H9 (cell line): ENCODE measurements around the gene BAHD1. TPM values are rescaled to one million over a fixed set of nuclear protein-coding genes. Genes with fewer than 3 reads are reported as not detected.

Experiments
- DNase-seq: peaks from one replicate; pipeline ENCODE4 v3.0.0-alpha.2; 2017
- H2AFZ ChIP-seq: one replicate; pipeline ENCODE4 v1.6.1; 2013; ENCODE audit warnings: mild to moderate bottlenecking, low read length, control low read depth, moderate library complexity
- H2AK5ac ChIP-seq: 2 replicates; pipeline ENCODE4 v1.6.1; 2013; ENCODE audit warnings: low read length, control low read depth, mixed read lengths; ENCODE audit not compliant: insufficient read length
- H2BK120ac ChIP-seq: one replicate; pipeline ENCODE4 v1.6.1; 2013; ENCODE audit warnings: low read depth, mild to moderate bottlenecking, low read length, control low read depth, inconsistent platforms; ENCODE audit not compliant: poor library complexity, severe bottlenecking
- H2BK12ac ChIP-seq: 2 replicates; pipeline ENCODE4 v1.6.1; 2013; ENCODE audit warnings: low read length, control low read depth, mixed read lengths, low read depth; ENCODE audit not compliant: insufficient read length
- H2BK15ac ChIP-seq: 2 replicates; pipeline ENCODE4 v1.6.1; 2013; ENCODE audit warnings: low read depth, low read length, control low read depth
- H2BK20ac ChIP-seq: one replicate; pipeline ENCODE4 v1.6.1; 2013; ENCODE audit warnings: low read depth, mild to moderate bottlenecking, low read length, control low read depth, inconsistent platforms; ENCODE audit not compliant: poor library complexity, severe bottlenecking
- H2BK5ac ChIP-seq: 2 replicates; pipeline ENCODE4 v1.6.1; 2013; ENCODE audit warnings: low read length, control low read depth, mixed read lengths; ENCODE audit not compliant: insufficient read length
- H3K14ac ChIP-seq: 2 replicates; pipeline ENCODE4 v1.6.1; 2013; ENCODE audit warnings: low read length, control low read depth; ENCODE audit not compliant: insufficient read depth
- H3K18ac ChIP-seq: 2 replicates; pipeline ENCODE4 v1.6.1; 2013; ENCODE audit warnings: low read depth, mild to moderate bottlenecking, mixed read lengths, low read length, control low read depth; ENCODE audit not compliant: insufficient read length
- H3K23ac ChIP-seq: 2 replicates; pipeline ENCODE4 v1.6.1; 2013; ENCODE audit warnings: low read length, control low read depth, mixed read lengths, low read depth; ENCODE audit not compliant: insufficient read length
- H3K23me2 ChIP-seq: 2 replicates; pipeline ENCODE4 v1.6.1; 2013; ENCODE audit warnings: low read depth, mild to moderate bottlenecking, mixed read lengths, low read length, control low read depth; ENCODE audit not compliant: insufficient read length, poor library complexity, severe bottlenecking
- H3K27ac ChIP-seq: 2 replicates; pipeline ENCODE4 v1.5.1; 2013; ENCODE audit warnings: low read length, control low read depth, mixed read lengths, low read depth; ENCODE audit not compliant: insufficient read length
- H3K27me3 ChIP-seq: 2 replicates; pipeline ENCODE4 v1.6.1; 2013; ENCODE audit warnings: low read length, control low read depth, inconsistent platforms; ENCODE audit not compliant: insufficient read depth
- H3K4ac ChIP-seq: 2 replicates; pipeline ENCODE4 v1.6.1; 2013; ENCODE audit warnings: low read depth, mild to moderate bottlenecking, control low read depth, inconsistent platforms, low read length, moderate library complexity
- H3K4me1 ChIP-seq: 2 replicates; pipeline ENCODE4 v1.6.1; 2013; ENCODE audit warnings: low read length, control low read depth, inconsistent platforms; ENCODE audit not compliant: insufficient read depth
- H3K4me2 ChIP-seq: 2 replicates; pipeline ENCODE4 v1.6.1; 2013; ENCODE audit warnings: low read length, control low read depth, mixed read lengths; ENCODE audit not compliant: insufficient read length, insufficient read depth
- H3K56ac ChIP-seq: 2 replicates; pipeline ENCODE4 v1.6.1; 2013; ENCODE audit warnings: low read depth, mild to moderate bottlenecking, mixed read lengths, low read length, control low read depth; ENCODE audit not compliant: insufficient read length
- H3K79me1 ChIP-seq: 2 replicates; pipeline ENCODE4 v1.6.1; 2013; ENCODE audit warnings: low read depth, mild to moderate bottlenecking, moderate library complexity, low read length, control low read depth, inconsistent platforms; ENCODE audit not compliant: insufficient read depth, poor library complexity, severe bottlenecking
- H3K79me2 ChIP-seq: 2 replicates; pipeline ENCODE4 v1.6.1; 2013; ENCODE audit warnings: low read length, control low read depth, inconsistent platforms; ENCODE audit not compliant: insufficient read depth
- H3K9ac ChIP-seq: 2 replicates; pipeline ENCODE4 v1.6.1; 2013; ENCODE audit warnings: low read length, control low read depth, mixed read lengths; ENCODE audit not compliant: insufficient read length; ENCODE audit errors: extremely low read depth
- H3K9me3 ChIP-seq: one replicate; pipeline ENCODE4 v1.6.1; 2013; ENCODE audit warnings: low read depth, low read length, inconsistent platforms; ENCODE audit not compliant: control insufficient read depth
- H3T11ph ChIP-seq: one replicate; pipeline ENCODE4 v1.6.1; 2013; ENCODE audit warnings: mild to moderate bottlenecking, low read length, control low read depth, inconsistent platforms
- H4K20me1 ChIP-seq: one replicate; pipeline ENCODE4 v1.6.1; 2013; ENCODE audit not compliant: control insufficient read depth, insufficient read length, insufficient read depth
- H4K5ac ChIP-seq: 2 replicates; pipeline ENCODE4 v1.6.1; 2013; ENCODE audit warnings: low read depth, mild to moderate bottlenecking, mixed read lengths, low read length, control low read depth; ENCODE audit not compliant: insufficient read length
- H4K8ac ChIP-seq: replicated peaks from 2 replicates; pipeline ENCODE4 v1.6.1; 2013; ENCODE audit warnings: low read length, control low read depth, mixed read lengths, low read depth; ENCODE audit not compliant: insufficient read length
- H4K91ac ChIP-seq: 2 replicates; pipeline ENCODE4 v1.6.1; 2013; ENCODE audit warnings: low read depth, mild to moderate bottlenecking, moderate library complexity, mixed read lengths, low read length, control low read depth; ENCODE audit not compliant: insufficient read length
- H3K27ac Mint-ChIP-seq, 3 experiments: 2 replicates in 2 of 3; 3 replicates in 1 of 3; pipeline ENCODE4 v1.8.0; 2020 to 2021; ENCODE audit warnings: mixed read lengths in 3 of 3, mild to moderate bottlenecking in 1 of 3, moderate library complexity in 1 of 3
- H3K27me3 Mint-ChIP-seq: 2 replicates; pipeline ENCODE4 v1.8.0; 2021; ENCODE audit warnings: low read depth, mild to moderate bottlenecking, moderate library complexity, mixed read lengths
- H3K36me3 Mint-ChIP-seq, 3 experiments: 2 replicates in 2 of 3; 3 replicates in 1 of 3; pipeline ENCODE4 v1.8.0; 2020 to 2021; ENCODE audit warnings: low read depth in 3 of 3, mixed read lengths in 3 of 3; ENCODE audit not compliant: insufficient read depth in 1 of 3
- H3K4me1 Mint-ChIP-seq, 2 experiments: 2 replicates each; pipeline ENCODE4 v1.8.0; 2020; ENCODE audit warnings: mixed read lengths in 2 of 2
- H3K4me3 Mint-ChIP-seq, 2 experiments: 2 replicates in 1 of 2; 3 replicates in 1 of 2; pipeline ENCODE4 v1.8.0; 2020 to 2021; ENCODE audit warnings: mild to moderate bottlenecking in 2 of 2, mixed read lengths in 2 of 2, moderate library complexity in 1 of 2
- H3K9me3 Mint-ChIP-seq, 2 experiments: 2 replicates in 1 of 2; 3 replicates in 1 of 2; pipeline ENCODE4 v1.8.0; 2020; ENCODE audit warnings: mild to moderate bottlenecking in 2 of 2, mixed read lengths in 2 of 2, moderate library complexity in 1 of 2
- WGBS: extraction: QIAGEN DNeasy Blood & Tissue Kit; methylation state at CpG from one replicate; pipeline ENCODE4 v1.1.7; 2013; ENCODE audit warnings: missing lambda C conversion rate, low lambda C conversion rate, mixed read lengths; ENCODE audit not compliant: insufficient read length; ENCODE audit errors: extremely low coverage; 5-methylcytosine and 5-hydroxymethylcytosine counted together
- total RNA-seq: library from RNA; stranded (reverse); gene quantifications from 2 replicates; pipeline ENCODE4 v1.2.1, GENCODE V29; 2021
- TF ChIP-seq, protein P1 (sequence below): fragments of 200-600 bp; sonication (generic); conservative IDR thresholded peaks from 3 replicates; pipeline ENCODE4 v1.8.0; 2021; ENCODE audit warnings: antibody characterized with exemption, mild to moderate bottlenecking

Gene BAHD1
- total RNA-seq, 1 experiment from 2014 or later = 54.1 TPM

DNA sequence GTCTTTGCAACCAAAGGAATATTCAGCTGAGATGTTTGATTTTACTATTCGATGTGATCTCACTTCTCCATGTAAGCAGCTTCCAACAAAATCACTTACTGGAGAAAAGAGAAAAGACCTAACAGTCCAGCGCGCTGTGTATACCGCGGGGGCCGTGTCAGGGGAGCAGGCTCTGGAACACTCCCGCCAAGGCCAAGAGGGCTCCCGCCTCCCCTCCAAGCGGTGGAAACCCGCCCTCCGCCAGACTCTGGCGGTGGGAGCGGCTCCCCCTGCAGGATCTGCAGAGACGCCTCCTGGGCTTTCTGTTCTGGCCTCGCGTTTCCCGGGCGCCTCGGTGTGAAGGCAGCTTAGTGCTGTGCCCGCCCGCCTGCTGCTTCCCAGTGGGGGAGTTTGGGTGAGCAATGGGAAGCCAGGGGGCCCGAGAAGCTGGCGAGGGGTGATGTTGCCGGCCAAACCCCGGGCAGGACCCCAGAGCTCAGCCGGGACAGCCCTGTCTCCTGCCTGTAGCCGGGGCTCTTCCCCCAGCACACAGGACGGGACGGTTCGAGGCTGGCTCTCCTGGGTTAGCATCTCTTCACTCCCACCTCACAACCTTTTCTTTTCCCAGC lies 66.3 kb downstream of the BAHD1 start:
- no peak overlapping the region for H3K23ac ChIP-seq
- no peak overlapping the region for H3K4ac ChIP-seq
- H4K91ac ChIP-seq = no peak overlapping the region
- peak overlapping the region; percentile 76 for H2AFZ ChIP-seq
- H2BK12ac ChIP-seq = no peak overlapping the region
- no peak overlapping the region for H2BK120ac ChIP-seq
- peak overlapping the region; percentile 9 for H3K4me2 ChIP-seq
- H3K9ac ChIP-seq = no peak overlapping the region
- no peak overlapping the region for H2AK5ac ChIP-seq
- H3K14ac ChIP-seq = 0 out of 2 replicates have a peak overlapping the region, but pooled peaks have one; percentile 62
- DNase-seq = peak; percentile 90
- H3K9me3 Mint-ChIP-seq = no peaks in the 10 kb centered on the region; a peak in 1 of 5 replicates
- no peak overlapping the region for H3K27ac Mint-ChIP-seq
- no CpG with 5 or more reads among the region's 30 CpGs for WGBS
- no peaks in the 10 kb centered on the region for H4K20me1 ChIP-seq
- H4K8ac ChIP-seq = no peak overlapping the region
- H2BK15ac ChIP-seq = no peak overlapping the region
- no peak overlapping the region for H3K56ac ChIP-seq
- no peaks in the 10 kb centered on the region for H3K9me3 ChIP-seq
- H3K4me3 Mint-ChIP-seq = peak overlapping the region; percentile 29 to 38; a peak in 4 of 5 replicates
- H3K27me3 Mint-ChIP-seq = peaks cover 59% of the 10 kb centered on the region
- TF ChIP-seq, protein P1, sequence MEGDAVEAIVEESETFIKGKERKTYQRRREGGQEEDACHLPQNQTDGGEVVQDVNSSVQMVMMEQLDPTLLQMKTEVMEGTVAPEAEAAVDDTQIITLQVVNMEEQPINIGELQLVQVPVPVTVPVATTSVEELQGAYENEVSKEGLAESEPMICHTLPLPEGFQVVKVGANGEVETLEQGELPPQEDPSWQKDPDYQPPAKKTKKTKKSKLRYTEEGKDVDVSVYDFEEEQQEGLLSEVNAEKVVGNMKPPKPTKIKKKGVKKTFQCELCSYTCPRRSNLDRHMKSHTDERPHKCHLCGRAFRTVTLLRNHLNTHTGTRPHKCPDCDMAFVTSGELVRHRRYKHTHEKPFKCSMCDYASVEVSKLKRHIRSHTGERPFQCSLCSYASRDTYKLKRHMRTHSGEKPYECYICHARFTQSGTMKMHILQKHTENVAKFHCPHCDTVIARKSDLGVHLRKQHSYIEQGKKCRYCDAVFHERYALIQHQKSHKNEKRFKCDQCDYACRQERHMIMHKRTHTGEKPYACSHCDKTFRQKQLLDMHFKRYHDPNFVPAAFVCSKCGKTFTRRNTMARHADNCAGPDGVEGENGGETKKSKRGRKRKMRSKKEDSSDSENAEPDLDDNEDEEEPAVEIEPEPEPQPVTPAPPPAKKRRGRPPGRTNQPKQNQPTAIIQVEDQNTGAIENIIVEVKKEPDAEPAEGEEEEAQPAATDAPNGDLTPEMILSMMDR = peak; percentile 84
- peaks cover 13 to 15% of the 10 kb centered on the region in 2 experiments for H3K4me1 Mint-ChIP-seq
- H3K27ac ChIP-seq = no peak overlapping the region
- H3K4me1 ChIP-seq = no peaks in the 10 kb centered on the region
- H3K79me2 ChIP-seq = no peaks in the 10 kb centered on the region
- no peaks in the 10 kb centered on the region for H3K79me1 ChIP-seq
- no peak overlapping the region for H2BK20ac ChIP-seq
- peaks cover 7% of the 10 kb centered on the region for H3K23me2 ChIP-seq
- H4K5ac ChIP-seq = no peak overlapping the region
- no peak overlapping the region for H2BK5ac ChIP-seq
- H3K27me3 ChIP-seq = peaks cover 8% of the 10 kb centered on the region; the same call in 1 of the 2 replicates
- no peak overlapping the region for H3T11ph ChIP-seq
- no peak overlapping the region for H3K18ac ChIP-seq
- no peaks in the 10 kb centered on the region for H3K36me3 Mint-ChIP-seq
